ENCODE data around the gene RAI1. TPM values are rescaled to one million over a fixed set of nuclear protein-coding genes. Genes with fewer than 3 reads are reported as not detected.

Gene RAI1
- total RNA-seq, 2 donors from 2014 or later = 35.9 to 42.9 TPM

- H3K27me3 ChIP-seq (ENCODE audit: control insufficient read depth, insufficient read depth, low read length, poor library complexity, severe bottlenecking) = peaks cover 50% of the 10 kb centered on the region
- H3K9me3 ChIP-seq (ENCODE audit: control insufficient read depth, low read length) = no peaks in the 10 kb centered on the region
- no peaks in the 10 kb centered on the region for H3K9me3 Mint-ChIP-seq
- 88 to 89% methylated on average over 8 to 10 of the region's 10 CpGs for WGBS, 2 experiments (ENCODE audit: insufficient coverage in 1 of 2, insufficient read length in 1 of 2)
- H3K9ac ChIP-seq (ENCODE audit: extremely low read depth, low read length, poor library complexity, severe bottlenecking) = no peak overlapping the region
- no peak overlapping the region for H3K27ac Mint-ChIP-seq
- no peak for DNase-seq
- H3K4me1 ChIP-seq (ENCODE audit: control insufficient read depth, insufficient read depth, low read length) = peaks cover 16% of the 10 kb centered on the region
- H3K27me3 Mint-ChIP-seq (ENCODE audit: insufficient read depth) = peaks cover 99% of the 10 kb centered on the region
- H3K4me1 Mint-ChIP-seq = peaks cover 37% of the 10 kb centered on the region
- no peak overlapping the region for H3K27ac ChIP-seq (ENCODE audit: low read depth, low read length)
- no peak overlapping the region for H3K4me3 Mint-ChIP-seq
- H3K36me3 Mint-ChIP-seq (ENCODE audit: low read depth) = peaks cover 25% of the 10 kb centered on the region
- H3K36me3 ChIP-seq (ENCODE audit: control insufficient read depth, insufficient read depth, low read length) = peaks cover 22% of the 10 kb centered on the region
- no peak overlapping the region for H3K4me3 ChIP-seq (ENCODE audit: low read length)
- no peak for TF ChIP-seq CTCF (conservative IDR thresholded peaks at IDR 0.05)
Measured at GRCh38 chr17:17702449-17703139, 21.3 kb downstream of the RAI1 start.

DNA sequence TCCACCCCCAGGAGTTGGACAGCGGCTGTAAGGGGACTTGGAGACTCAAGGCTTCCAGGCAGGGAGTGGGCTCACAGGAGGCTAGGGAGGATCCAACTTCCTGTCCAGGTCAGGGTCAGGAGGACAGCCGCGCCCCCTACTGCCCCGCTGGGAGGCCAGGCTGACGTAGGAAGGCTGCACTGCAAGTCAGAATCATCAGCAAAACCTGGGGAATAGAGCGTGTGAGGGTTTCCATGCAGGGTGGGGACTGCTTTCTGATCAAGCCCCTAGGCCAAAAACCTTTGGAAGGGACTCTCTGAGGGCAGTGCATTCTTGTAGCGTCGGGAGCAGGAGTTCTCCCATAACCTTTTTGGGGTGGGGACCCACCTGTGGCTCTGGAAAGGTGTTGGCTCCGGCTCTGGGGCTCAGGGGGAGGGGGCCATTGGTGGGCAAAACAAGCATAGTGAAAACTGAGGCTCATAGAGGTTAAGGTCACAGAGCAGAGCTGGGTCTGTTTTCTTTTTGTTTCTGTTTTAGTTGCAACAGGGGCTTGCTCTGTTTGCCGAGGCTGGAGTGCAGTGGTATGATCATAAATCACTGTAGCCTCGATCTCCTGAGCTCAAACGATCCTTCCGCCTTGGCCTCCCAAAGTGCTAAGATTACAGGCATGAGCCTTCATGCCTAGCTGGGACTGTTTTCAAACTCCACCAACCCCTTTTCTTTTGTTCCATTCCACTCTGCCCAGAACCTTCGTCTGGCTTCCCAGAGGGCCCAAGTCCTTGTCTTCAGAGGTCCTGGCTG, 22.1 kb downstream of the RAI1 start:
- H3K4me1 Mint-ChIP-seq = peaks cover 31% of the 10 kb centered on the region
- H3K27me3 Mint-ChIP-seq (ENCODE audit: insufficient read depth) = peaks cover 95% of the 10 kb centered on the region
- Histone ChIP-seq H3K4me3 (ENCODE audit: low read length) (no peak overlapping the region), H3K9me3 (ENCODE audit: control insufficient read depth, low read length) (no peaks in the 10 kb centered on the region), H3K4me1 (ENCODE audit: control insufficient read depth, insufficient read depth, low read length) (peaks cover 10% of the 10 kb centered on the region), H3K9ac (ENCODE audit: extremely low read depth, low read length, poor library complexity, severe bottlenecking) (no peak overlapping the region), H3K36me3 (ENCODE audit: control insufficient read depth, insufficient read depth, low read length) (peaks cover 22% of the 10 kb centered on the region), H3K27ac (ENCODE audit: low read depth, low read length) (no peak overlapping the region), H3K27me3 (ENCODE audit: control insufficient read depth, insufficient read depth, low read length, poor library complexity, severe bottlenecking) (peaks cover 45% of the 10 kb centered on the region)
- no peak overlapping the region for H3K27ac Mint-ChIP-seq
- H3K36me3 Mint-ChIP-seq (ENCODE audit: low read depth) = peaks cover 25% of the 10 kb centered on the region
- H3K9me3 Mint-ChIP-seq = no peaks in the 10 kb centered on the region
- 58 to 64% methylated on average over 13 to 14 of the region's 14 CpGs for WGBS, 2 experiments (ENCODE audit: insufficient coverage in 1 of 2, insufficient read length in 1 of 2)
- peak; percentile 90 for DNase-seq
- no peak overlapping the region for H3K4me3 Mint-ChIP-seq
- TF ChIP-seq CTCF (conservative IDR thresholded peaks at IDR 0.05) = peak; percentile 41

DNA sequence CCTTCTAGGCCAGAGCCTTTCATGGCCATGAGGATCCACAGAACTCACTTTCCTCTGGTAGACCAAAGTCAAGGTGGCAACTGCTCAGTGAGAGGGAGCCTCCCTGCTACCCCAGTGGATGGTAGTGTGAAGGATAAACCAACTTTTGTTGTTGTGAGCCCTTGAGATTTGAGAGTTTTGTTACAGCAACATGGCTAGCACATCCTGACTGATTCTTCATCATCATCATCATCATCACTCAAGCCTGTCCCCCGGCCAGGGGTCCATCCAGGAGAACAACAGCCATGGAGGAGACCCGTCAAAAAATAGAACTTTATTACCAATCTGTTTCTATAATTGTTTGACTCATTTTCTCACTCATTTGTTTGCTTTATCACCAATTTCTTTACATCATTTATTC, 23.7 kb downstream of the RAI1 start:
- no peak overlapping the region for H3K27ac ChIP-seq (ENCODE audit: low read depth, low read length)
- Mint-ChIP-seq H3K36me3 (ENCODE audit: low read depth) (peaks cover 22% of the 10 kb centered on the region), H3K4me1 (peaks cover 20% of the 10 kb centered on the region), H3K27ac (no peak overlapping the region), H3K27me3 (ENCODE audit: insufficient read depth) (peaks cover 85% of the 10 kb centered on the region), H3K9me3 (no peaks in the 10 kb centered on the region), H3K4me3 (no peak overlapping the region)
- 95% methylated on average over 2 of the region's 2 CpGs for WGBS, 2 experiments (ENCODE audit: insufficient coverage in 1 of 2, insufficient read length in 1 of 2)
- H3K9me3 ChIP-seq (ENCODE audit: control insufficient read depth, low read length) = no peaks in the 10 kb centered on the region
- H3K9ac ChIP-seq (ENCODE audit: extremely low read depth, low read length, poor library complexity, severe bottlenecking) = no peak overlapping the region
- peaks cover 22% of the 10 kb centered on the region for H3K36me3 ChIP-seq (ENCODE audit: control insufficient read depth, insufficient read depth, low read length)
- TF ChIP-seq CTCF (conservative IDR thresholded peaks at IDR 0.05) = no peak
- no peak for DNase-seq
- peaks cover 3% of the 10 kb centered on the region for H3K4me1 ChIP-seq (ENCODE audit: control insufficient read depth, insufficient read depth, low read length)
- peaks cover 31% of the 10 kb centered on the region for H3K27me3 ChIP-seq (ENCODE audit: control insufficient read depth, insufficient read depth, low read length, poor library complexity, severe bottlenecking)
- H3K4me3 ChIP-seq (ENCODE audit: low read length) = no peak overlapping the region

All from endodermal cell (in vitro differentiated cells).